GM18868 (cell line): Measurements from ENCODE around the gene PDIA5.
"Not testable (repeated sequence)": the region's sequence is repeated elsewhere in the genome, so short reads cannot be mapped to it uniquely, and the experiment has no call there.

Source experiments
- ATAC-seq: cut with Tn5 transposase; IDR thresholded peaks from one replicate; pipeline ENCODE4 v1.9.1; 2021; ENCODE audit warnings: mild to moderate bottlenecking, moderate library complexity; ENCODE audit not compliant: unreplicated experiment

PDIA5 gene

GRCh38 chr3:123112232-123112631 is 45.4 kb downstream of the PDIA5 start:
- no peak for ATAC-seq

- not testable (repeated sequence) for ATAC-seq
Measured at GRCh38 chr3:123112656-123113055, 45.8 kb downstream of the PDIA5 start.

- ATAC-seq: no peak
Measured at GRCh38 chr3:123113889-123114450, 47.1 kb downstream of the PDIA5 start.

- no peak for ATAC-seq
Measured at GRCh38 chr3:123116116-123116515, 49.3 kb downstream of the PDIA5 start.

GRCh38 chr3:123119388-123119787 is 52.6 kb downstream of the PDIA5 start:
- no peak for ATAC-seq

- ATAC-seq: no peak
Measured at GRCh38 chr3:123119802-123120201, 53.0 kb downstream of the PDIA5 start.

GRCh38 chr3:123120573-123120972 is 53.7 kb downstream of the PDIA5 start:
- no peak for ATAC-seq

GRCh38 chr3:123122057-123122456 is 55.2 kb downstream of the PDIA5 start:
- ATAC-seq: no peak

GRCh38 chr3:123122525-123123315 is 55.9 kb downstream of the PDIA5 start:
- peak; percentile 77 for ATAC-seq

- no peak for ATAC-seq
Measured at GRCh38 chr3:123123716-123124616, 57.1 kb downstream of the PDIA5 start.

- ATAC-seq: no peak
Measured at GRCh38 chr3:123124971-123125370, 58.1 kb downstream of the PDIA5 start.

GRCh38 chr3:123126031-123126430 is 59.2 kb downstream of the PDIA5 start:
- ATAC-seq: no peak

- no peak for ATAC-seq
Measured at GRCh38 chr3:123126653-123127052, 59.8 kb downstream of the PDIA5 start.

GRCh38 chr3:123129092-123129491 is 62.3 kb downstream of the PDIA5 start:
- ATAC-seq: no peak

- no peak for ATAC-seq
Measured at GRCh38 chr3:123129532-123129931, 62.7 kb downstream of the PDIA5 start.

GRCh38 chr3:123130079-123130750 is 63.4 kb downstream of the PDIA5 start:
- ATAC-seq: no peak

- no peak for ATAC-seq
Measured at GRCh38 chr3:123134671-123135070, 67.8 kb downstream of the PDIA5 start.

- ATAC-seq: no peak
Measured at GRCh38 chr3:123137001-123137400, 70.2 kb downstream of the PDIA5 start.

GRCh38 chr3:123138839-123139444 is 72.1 kb downstream of the PDIA5 start:
- ATAC-seq: no peak

GRCh38 chr3:123139522-123139921 is 72.7 kb downstream of the PDIA5 start:
- ATAC-seq: no peak

- ATAC-seq: no peak
Measured at GRCh38 chr3:123140550-123140949, 73.7 kb downstream of the PDIA5 start.
